Neuron (in vitro differentiated cells): ENCODE data around the gene GGT1.
"Not testable (repeated sequence)": the region's sequence is repeated elsewhere in the genome, so short reads cannot be mapped to it uniquely, and the experiment has no call there.

Source experiments
- H2AFZ ChIP-seq: one replicate; pipeline ENCODE4 v1.6.1; 2013; ENCODE audit warnings: low read depth, mild to moderate bottlenecking, inconsistent platforms, low read length, moderate library complexity
- H3K27me3 ChIP-seq: one replicate; pipeline ENCODE4 v1.6.1; 2013; ENCODE audit warnings: low read length; ENCODE audit not compliant: insufficient read depth
- H3K36me3 ChIP-seq: one replicate; pipeline ENCODE4 v1.6.1; 2013; ENCODE audit warnings: low read length; ENCODE audit not compliant: insufficient read depth
- H3K4me1 ChIP-seq: one replicate; pipeline ENCODE4 v1.6.1; 2013; ENCODE audit warnings: low read length; ENCODE audit not compliant: insufficient read depth
- H3K4me3 ChIP-seq: 2 replicates; pipeline ENCODE4 v1.5.1; 2013; ENCODE audit warnings: mild to moderate bottlenecking, low read length, moderate library complexity
- H3K9me3 ChIP-seq: one replicate; pipeline ENCODE4 v1.6.1; 2013; ENCODE audit warnings: low read length

GGT1 gene

DNA sequence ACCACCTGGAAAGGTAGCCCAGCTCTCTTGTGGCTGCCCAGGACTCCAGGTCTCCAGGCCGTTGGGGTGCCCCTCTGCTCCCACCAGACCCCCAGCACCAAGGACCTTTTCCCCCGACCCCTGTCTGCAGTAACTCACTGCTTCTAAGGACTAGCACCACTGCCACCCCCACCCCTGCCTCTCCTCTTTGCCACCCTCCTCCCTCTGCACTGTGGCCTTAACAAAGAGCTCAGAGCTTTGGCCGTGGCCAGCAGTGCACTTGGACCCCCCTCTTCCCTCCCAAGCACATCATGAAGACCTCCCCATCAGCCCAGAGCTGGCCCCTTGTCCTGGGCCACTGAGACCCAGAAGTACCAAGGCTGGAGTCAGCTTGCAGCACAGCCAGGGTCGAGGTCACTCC is 46.4 kb downstream of the GGT1 start:
- not testable (repeated sequence) for H3K36me3 ChIP-seq, H3K4me1 ChIP-seq, H3K4me3 ChIP-seq, H2AFZ ChIP-seq, H3K9me3 ChIP-seq, H3K27me3 ChIP-seq

DNA sequence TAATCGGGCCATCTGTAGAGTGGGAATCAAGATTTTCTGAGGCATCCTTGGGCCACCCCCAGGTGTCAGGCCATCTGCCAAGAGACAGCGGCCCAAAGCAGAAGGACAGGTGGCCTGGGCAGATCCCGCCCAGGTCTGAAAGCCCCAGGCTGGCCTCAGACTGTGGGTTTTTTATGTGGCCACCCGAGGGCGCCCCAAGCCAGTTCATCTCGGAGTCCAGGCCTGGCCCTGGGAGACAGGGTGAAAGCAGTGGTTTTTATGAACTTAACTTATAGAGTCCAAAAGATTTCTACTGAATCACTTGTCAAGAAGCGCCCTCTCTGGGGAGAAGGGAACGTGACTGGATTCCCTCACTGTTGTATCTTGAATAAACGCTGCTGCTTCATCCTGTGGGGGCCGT is 47.9 kb downstream of the GGT1 start:
- H2AFZ ChIP-seq, H3K36me3 ChIP-seq, H3K9me3 ChIP-seq, H3K27me3 ChIP-seq, H3K4me3 ChIP-seq, H3K4me1 ChIP-seq: not testable (repeated sequence)

DNA sequence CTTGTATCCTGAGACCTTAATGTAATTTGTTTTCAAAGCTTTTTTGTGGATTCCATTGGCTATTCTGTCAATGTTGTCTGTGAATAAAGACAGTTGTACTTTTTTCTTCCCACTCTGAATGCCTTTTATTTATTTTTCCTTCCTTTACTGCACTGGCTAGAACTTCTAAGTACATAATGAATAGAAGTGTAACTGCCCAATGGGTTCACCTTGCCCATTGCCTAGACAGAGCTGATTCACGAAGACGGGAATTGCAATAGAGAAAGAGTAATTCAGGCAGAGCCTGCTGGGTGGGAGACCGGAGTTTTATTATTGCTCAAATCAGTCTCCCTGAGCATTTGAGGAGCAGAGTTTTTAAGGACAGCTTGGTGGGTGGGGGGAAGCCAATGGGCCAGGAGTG is 62.4 kb downstream of the GGT1 start:
- H2AFZ ChIP-seq, H3K4me1 ChIP-seq, H3K4me3 ChIP-seq, H3K36me3 ChIP-seq, H3K27me3 ChIP-seq, H3K9me3 ChIP-seq: not testable (repeated sequence)

DNA sequence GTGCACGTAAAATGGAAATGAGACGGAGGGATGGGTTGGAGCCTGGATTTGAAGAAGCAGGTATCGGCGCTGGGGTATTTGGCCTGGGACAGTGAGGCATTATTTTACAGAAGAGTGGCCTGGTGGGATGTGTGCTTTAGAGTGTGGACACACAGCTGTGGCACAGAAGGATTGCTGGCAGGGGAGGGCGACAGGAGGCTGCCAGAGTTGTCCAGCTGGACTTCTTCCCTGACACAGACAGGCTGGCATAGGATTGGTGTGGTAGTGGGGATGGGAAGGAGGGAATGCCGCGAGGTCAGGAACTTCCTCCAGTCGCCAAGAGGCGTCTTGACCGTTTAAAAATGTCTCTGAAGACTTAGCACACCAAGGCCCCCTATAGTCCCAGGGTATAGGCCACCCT is 64.9 kb downstream of the GGT1 start:
- H3K4me1 ChIP-seq, H3K36me3 ChIP-seq, H2AFZ ChIP-seq, H3K4me3 ChIP-seq, H3K27me3 ChIP-seq, H3K9me3 ChIP-seq: not testable (repeated sequence)

DNA sequence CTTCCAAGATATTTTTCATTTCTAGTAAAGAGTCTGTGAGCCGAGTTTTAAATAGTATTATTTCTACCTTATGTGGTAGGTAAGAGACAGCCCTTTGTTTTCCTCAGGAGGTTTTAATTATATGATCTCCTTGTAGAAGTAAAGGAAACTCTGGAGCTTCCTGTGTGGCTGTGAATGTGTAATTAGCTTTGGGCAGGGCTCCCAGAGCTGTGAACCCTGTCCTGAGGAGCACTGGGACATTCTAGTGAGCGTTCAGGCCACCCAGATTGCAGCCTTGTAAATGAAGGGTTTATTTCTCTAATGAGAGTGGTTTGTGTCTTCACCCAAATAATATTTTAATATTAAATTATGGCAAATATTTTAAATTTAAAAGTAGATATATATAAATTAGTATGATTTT is 69.5 kb downstream of the GGT1 start:
- not testable (repeated sequence) for H3K9me3 ChIP-seq, H3K4me1 ChIP-seq, H3K4me3 ChIP-seq, H2AFZ ChIP-seq, H3K27me3 ChIP-seq, H3K36me3 ChIP-seq
